Measurements from ENCODE around the gene TTYH3. TPM values are rescaled to one million over a fixed set of nuclear protein-coding genes. Genes with fewer than 3 reads are reported as not detected.
A peak's percentile ranks its signal among the peaks of the same experiment; 100 is the strongest.

TTYH3 gene
- total and polyA plus RNA-seq, 9 of the 15 experiments (the other 6 are each of a cell fraction or from before 2014, with no cell fraction given), result 0.01 to 5.5 (median 1.1) TPM

DNA sequence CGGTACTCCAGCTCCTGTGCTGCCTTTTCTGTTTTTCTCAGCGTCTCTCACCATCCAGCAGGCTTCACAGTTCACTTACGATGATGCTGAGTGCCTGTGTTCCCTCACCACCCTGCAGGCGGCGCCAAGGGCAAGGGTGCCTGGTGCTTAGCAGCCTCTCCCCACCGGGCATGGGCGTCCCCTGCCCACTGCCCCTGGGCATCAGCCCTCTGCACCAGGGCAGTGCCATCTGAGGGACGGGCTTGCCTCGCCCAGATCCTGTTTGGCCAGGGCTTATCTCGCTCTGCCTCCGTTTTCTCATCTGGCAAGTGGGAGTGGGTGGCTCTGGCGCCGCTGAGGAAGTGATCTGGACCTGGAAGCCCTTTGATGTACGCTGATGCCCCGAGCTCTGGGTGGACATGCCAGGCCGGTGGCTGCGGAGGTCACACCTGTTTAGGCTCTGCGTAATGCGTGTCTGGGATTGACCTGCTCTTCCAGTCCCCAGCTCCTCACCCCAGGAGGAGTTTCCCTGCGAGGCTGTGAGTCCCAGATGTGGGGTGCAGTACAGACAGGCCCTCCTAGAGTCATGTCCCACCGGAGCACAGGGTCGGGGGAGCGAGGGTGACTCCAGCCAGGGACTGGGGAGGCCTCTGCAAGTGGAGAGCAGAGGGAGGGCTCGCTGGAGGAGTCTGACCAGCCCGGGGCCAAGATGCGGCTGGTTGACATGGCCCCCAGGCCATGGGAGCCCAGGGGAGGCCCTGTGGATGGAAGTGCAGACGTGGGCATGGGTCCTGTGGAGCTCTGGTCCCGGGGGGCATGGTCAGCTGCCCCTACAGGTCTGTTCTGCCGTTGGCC lies 11.8 kb downstream of the TTYH3 start (continued):
- TF ChIP-seq, protein P1, sequence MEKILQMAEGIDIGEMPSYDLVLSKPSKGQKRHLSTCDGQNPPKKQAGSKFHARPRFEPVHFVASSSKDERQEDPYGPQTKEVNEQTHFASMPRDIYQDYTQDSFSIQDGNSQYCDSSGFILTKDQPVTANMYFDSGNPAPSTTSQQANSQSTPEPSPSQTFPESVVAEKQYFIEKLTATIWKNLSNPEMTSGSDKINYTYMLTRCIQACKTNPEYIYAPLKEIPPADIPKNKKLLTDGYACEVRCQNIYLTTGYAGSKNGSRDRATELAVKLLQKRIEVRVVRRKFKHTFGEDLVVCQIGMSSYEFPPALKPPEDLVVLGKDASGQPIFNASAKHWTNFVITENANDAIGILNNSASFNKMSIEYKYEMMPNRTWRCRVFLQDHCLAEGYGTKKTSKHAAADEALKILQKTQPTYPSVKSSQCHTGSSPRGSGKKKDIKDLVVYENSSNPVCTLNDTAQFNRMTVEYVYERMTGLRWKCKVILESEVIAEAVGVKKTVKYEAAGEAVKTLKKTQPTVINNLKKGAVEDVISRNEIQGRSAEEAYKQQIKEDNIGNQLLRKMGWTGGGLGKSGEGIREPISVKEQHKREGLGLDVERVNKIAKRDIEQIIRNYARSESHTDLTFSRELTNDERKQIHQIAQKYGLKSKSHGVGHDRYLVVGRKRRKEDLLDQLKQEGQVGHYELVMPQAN (IDR thresholded peaks at IDR 0.05; ENCODE audit: borderline replicate concordance), result no peak
- TF ChIP-seq, protein P2, sequence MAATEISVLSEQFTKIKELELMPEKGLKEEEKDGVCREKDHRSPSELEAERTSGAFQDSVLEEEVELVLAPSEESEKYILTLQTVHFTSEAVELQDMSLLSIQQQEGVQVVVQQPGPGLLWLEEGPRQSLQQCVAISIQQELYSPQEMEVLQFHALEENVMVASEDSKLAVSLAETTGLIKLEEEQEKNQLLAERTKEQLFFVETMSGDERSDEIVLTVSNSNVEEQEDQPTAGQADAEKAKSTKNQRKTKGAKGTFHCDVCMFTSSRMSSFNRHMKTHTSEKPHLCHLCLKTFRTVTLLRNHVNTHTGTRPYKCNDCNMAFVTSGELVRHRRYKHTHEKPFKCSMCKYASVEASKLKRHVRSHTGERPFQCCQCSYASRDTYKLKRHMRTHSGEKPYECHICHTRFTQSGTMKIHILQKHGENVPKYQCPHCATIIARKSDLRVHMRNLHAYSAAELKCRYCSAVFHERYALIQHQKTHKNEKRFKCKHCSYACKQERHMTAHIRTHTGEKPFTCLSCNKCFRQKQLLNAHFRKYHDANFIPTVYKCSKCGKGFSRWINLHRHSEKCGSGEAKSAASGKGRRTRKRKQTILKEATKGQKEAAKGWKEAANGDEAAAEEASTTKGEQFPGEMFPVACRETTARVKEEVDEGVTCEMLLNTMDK (IDR thresholded peaks at IDR 0.05; ENCODE audit: borderline replicate concordance, insufficient read depth, low read depth, low read length, poor library complexity, severe bottlenecking), result peak; percentile 87
- TF ChIP-seq RAD21 (CRISPR knock-in tag; conservative IDR thresholded peaks at IDR 0.05 in 1 of 2, IDR thresholded peaks at IDR 0.05 in 1 of 2) (peak in 1 of 2 experiments; percentile 33; a peak in 2 of 4 replicates), XRCC5 (IDR thresholded peaks at IDR 0.05; ENCODE audit: low read depth, low read length) (0 out of 2 replicates have a peak, but pooled peaks have one; percentile 32), FUS (optimal IDR thresholded peaks at IDR 0.05; ENCODE audit: low read depth, low read length) (no peak), GATAD2A (IDR thresholded peaks at IDR 0.05) (no peak), CTBP1 (IDR thresholded peaks at IDR 0.05; ENCODE audit: borderline replicate concordance) (peak; percentile 56; the same call in 1 of the 2 replicates)
- TF ChIP-seq, protein P3, sequence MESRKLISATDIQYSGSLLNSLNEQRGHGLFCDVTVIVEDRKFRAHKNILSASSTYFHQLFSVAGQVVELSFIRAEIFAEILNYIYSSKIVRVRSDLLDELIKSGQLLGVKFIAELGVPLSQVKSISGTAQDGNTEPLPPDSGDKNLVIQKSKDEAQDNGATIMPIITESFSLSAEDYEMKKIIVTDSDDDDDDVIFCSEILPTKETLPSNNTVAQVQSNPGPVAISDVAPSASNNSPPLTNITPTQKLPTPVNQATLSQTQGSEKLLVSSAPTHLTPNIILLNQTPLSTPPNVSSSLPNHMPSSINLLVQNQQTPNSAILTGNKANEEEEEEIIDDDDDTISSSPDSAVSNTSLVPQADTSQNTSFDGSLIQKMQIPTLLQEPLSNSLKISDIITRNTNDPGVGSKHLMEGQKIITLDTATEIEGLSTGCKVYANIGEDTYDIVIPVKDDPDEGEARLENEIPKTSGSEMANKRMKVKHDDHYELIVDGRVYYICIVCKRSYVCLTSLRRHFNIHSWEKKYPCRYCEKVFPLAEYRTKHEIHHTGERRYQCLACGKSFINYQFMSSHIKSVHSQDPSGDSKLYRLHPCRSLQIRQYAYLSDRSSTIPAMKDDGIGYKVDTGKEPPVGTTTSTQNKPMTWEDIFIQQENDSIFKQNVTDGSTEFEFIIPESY (CRISPR knock-in tag; IDR thresholded peaks at IDR 0.05), result 0 out of 2 replicates have a peak, but pooled peaks have one; percentile 30
- TF ChIP-seq, protein P4, sequence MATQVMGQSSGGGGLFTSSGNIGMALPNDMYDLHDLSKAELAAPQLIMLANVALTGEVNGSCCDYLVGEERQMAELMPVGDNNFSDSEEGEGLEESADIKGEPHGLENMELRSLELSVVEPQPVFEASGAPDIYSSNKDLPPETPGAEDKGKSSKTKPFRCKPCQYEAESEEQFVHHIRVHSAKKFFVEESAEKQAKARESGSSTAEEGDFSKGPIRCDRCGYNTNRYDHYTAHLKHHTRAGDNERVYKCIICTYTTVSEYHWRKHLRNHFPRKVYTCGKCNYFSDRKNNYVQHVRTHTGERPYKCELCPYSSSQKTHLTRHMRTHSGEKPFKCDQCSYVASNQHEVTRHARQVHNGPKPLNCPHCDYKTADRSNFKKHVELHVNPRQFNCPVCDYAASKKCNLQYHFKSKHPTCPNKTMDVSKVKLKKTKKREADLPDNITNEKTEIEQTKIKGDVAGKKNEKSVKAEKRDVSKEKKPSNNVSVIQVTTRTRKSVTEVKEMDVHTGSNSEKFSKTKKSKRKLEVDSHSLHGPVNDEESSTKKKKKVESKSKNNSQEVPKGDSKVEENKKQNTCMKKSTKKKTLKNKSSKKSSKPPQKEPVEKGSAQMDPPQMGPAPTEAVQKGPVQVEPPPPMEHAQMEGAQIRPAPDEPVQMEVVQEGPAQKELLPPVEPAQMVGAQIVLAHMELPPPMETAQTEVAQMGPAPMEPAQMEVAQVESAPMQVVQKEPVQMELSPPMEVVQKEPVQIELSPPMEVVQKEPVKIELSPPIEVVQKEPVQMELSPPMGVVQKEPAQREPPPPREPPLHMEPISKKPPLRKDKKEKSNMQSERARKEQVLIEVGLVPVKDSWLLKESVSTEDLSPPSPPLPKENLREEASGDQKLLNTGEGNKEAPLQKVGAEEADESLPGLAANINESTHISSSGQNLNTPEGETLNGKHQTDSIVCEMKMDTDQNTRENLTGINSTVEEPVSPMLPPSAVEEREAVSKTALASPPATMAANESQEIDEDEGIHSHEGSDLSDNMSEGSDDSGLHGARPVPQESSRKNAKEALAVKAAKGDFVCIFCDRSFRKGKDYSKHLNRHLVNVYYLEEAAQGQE (IDR thresholded peaks at IDR 0.05; ENCODE audit: borderline replicate concordance), result peak; percentile 28; the same call in 1 of the 2 replicates
- TF ChIP-seq, protein P4 (CRISPR knock-in tag; IDR thresholded peaks at IDR 0.05; ENCODE audit: low read depth), result no peak
